ENCODE data around the gene EFTUD2. TPM values are rescaled to one million over a fixed set of nuclear protein-coding genes. Genes with fewer than 3 reads are reported as not detected.

EFTUD2 gene
- total RNA-seq, 1 donor from 2014 or later: 66.9 TPM

DNA sequence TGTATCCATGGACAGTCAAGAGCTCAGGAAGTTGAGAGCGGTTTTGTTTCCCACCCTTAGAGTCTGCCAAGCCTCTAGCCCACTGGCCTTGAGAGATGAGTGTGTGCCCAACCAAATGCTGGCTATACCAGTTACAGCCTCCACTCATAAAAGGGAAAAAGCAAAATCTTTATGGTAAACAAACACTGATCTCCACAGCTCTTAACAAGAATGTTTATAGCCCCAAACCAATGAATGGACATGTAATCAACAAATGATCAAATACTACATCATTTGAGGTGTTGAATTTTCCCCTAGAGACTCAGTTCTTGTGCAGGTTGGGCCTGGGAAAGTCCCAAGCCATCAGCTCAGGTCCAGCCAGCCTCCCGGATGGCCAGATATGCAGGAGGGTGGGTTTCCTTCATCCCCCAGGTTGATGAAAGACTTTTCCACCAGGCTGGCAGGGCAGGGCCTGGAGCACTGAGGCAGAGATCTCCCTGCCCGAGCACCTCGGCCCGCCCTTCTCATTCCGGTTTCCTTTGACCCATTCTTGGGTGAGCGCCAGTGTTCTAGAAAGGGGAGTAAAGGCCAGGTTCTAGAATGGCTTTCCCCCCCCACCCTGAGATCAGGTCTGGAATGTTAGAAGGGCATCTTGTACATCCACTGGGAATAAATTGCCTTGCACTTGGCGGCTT is 3.9 kb upstream of the EFTUD2 start:
- peak; percentile 27 for DNase-seq
- no peak for ATAC-seq (ENCODE audit: poor library complexity)
- intact Hi-C loops (cut with DNase I): no loop called here

DNA sequence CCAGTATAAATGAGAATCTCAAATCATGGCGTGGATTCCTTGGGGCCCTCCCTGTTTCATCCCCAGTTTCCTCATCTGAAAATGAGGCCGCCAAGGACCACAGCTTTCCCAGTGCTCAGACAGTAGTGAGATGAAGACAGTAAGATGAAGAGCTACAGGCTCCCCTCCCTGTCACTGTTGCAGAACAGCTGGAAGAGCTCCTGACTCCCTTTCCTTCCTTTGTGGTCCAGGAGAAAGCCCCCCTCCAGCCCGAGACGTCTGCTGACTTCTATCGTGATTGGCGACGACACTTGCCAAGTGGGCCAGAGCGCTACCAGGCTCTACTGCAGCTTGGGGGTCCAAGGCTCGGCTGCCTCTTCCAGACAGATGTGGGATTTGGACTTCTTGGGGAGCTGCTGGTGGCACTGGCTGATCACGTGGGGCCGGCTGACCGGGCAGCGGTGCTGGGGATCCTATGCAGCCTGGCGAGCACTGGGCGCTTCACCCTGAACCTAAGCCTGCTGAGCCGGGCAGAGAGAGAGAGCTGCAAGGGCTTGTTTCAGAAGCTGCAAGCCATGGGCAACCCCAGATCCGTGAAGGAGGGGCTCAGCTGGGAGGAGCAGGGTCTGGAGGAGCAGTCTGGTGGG is 3.0 kb upstream of the EFTUD2 start:
- intact Hi-C loops (cut with DNase I): no loop called here
- DNase-seq: peak; percentile 29
- ATAC-seq (ENCODE audit: poor library complexity): no peak

DNA sequence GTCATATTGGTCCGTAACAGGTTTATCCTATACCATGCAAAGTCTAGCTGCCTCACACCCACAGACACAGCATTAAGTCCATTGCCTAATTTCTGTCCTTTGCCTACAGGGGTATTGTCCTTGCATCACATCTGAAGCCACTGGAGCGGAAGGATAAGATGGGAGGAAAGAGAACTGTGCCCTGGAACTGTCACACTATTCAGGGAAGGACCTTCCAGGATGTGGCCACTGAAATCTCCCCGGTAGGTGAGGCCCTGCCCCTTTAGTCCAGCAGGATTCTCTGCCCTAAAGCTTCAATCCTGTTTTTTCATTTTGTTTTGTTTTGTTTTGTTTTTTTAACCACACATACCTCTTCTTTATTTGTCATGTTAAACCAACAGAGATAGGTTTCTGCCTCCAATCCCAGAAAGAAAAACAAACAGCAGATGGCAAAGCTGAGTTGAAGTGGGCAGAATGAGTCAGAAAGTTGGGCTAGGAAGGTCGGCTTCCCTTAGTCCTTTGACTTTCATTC is 2.2 kb upstream of the EFTUD2 start:
- ATAC-seq (ENCODE audit: poor library complexity): no peak

DNA sequence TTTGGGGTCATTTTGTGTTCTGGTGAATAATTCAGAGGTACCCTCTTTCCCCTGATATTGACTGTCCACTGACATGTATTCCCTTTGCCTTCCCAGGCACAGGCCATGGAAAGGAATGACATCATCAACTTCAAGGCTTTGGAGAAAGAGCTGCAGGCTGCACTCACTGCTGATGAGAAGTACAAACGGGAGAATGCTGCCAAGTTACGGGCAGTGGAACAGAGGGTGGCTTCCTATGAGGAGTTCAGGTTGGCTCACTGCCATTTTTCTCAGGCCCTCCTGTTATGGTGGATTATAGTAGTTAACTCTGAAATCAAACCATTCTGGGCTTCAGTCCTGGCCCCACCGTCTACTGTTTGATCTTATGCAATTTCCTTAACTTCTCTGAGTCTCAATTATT is 1.6 kb upstream of the EFTUD2 start:
- ATAC-seq (ENCODE audit: poor library complexity): no peak
- intact Hi-C loops (cut with DNase I): no loop called here

More for the DNA sequence above, 2.2 kb upstream of the EFTUD2 start:
- intact Hi-C loops (cut with DNase I): no loop called here
- DNase-seq: no peak

DNA sequence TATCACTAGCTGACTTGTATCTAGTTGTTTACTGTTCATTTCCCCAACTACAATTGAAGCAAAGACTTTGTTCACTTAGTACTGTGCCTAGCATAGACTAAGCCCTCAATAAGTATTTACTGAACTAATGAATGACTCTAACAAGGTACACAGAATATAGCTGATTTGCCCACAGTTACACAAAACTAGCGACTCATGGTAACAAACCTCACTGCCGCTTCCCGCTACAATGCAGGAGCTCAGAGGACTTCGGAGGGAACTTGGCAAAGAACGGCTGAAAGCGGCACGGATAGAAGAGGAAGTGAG is 524 bp downstream of the EFTUD2 start:
- ATAC-seq (ENCODE audit: poor library complexity) (no peak), DNase-seq (no peak)
- intact Hi-C loops (cut with DNase I): no loop called here

More for the DNA sequence above, 1.6 kb upstream of the EFTUD2 start:
- no peak for DNase-seq

DNA sequence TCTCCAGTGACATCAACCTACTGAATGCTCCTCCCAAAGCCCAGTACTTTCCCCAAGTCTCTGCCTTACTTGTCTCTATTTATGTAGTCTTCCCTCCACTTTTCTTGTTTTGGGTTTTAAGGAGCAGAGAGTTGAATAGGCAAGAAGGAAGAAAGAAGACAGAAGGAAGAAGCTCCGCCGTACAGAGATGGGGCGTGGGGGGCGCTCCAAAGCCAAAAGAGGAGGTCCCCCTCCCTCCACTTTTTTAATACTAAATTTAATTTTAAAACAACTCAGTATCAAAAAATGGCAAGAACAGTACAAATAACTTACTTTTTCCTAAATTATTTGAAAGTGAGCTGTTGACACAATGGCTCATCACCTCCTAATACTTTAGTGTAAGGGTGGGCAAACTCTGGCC is 4.6 kb downstream of the EFTUD2 start:
- intact Hi-C loops (cut with DNase I): no loop called here
- DNase-seq: no peak
- no peak for ATAC-seq (ENCODE audit: poor library complexity)

DNA sequence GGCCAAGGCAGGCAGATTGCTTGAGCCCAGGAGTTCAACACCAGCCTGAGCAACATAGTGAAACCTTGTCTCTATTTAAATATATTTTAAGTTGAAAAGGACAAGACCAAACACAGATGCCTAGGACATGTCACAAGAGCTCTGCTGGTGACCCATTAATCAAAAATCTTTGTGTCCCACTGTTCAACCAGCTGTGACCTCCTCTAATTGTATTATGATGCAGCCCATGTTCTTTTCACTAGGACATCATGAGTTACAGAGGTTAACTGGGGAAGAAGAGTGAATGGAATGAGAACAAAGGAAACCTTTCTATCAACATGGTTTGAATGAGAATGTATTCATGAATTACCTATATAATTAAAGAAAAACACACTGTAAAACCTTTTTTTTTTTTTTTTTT is 7.0 kb downstream of the EFTUD2 start:
- intact Hi-C loops (cut with DNase I): no loop called here
- no peak for ATAC-seq (ENCODE audit: poor library complexity)
- DNase-seq: no peak

DNA sequence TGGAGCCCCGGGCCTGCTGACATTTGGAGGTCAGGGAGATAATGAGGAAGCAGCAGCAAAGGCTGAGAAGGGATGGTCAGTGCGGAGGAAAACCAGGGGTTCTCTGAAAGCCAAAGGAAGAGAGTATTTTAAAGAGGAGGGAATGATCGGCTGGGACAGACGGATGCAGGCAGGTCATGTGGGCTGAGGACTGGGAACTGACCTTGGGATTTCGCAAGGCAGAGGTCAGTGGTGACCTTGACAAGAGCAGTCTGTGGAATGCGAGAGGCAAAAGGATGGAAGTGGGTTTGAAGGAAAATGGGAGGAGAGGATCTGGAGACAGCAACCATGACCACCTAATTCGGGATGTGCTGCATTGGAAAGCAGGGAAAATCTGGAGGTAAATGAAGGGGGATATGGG is 10.2 kb downstream of the EFTUD2 start:
- peak; percentile 50 for ATAC-seq (ENCODE audit: poor library complexity)
- intact Hi-C loops (cut with DNase I): no loop called here
- DNase-seq: no peak

DNA sequence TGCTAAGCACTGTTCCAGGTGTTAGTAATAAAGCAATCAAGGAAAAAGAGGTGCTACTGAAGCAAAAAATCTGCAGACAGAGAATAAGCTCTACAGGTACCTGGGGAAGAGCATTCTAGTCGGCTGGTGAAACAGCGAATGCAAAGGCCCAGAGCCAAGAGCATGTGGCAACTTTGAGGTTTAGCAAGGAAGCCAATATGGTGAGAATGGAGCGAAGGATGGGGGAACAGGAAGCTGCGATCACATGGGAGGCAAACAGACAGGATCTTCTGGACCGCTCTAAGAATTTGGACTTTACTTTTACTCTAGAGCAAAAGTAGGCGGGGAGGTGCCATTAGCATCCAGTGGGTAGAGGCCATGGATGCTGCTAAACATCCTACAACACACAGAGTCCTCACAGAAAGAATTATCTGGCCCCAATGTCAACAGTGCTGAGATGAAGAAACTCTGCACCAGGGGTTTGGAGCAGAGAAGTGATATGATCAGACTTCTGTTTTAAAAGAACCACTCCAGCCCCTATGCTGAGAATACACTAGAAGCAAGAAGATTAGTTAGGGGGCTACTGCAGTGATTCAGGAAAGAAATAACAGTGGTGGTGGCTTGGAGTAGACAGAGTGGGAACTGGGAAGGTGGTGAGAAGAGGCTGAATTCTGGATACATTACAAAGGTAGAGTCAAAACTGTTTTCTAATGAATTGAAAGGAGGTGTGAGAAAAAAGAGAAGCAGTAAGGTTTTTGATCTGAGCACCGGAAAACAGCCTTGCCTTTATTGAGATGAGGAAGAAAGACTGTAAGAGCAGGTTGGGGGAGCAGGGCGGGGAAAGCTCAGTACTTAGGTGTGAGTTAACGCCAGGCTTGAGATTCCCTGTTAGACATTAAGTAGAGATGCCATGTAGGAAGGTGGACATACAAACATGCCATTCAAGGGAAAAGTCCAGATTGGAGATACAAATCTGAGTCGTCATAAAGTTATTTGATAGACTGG is 11.0 kb downstream of the EFTUD2 start:
- DNase-seq (no peak), ATAC-seq (ENCODE audit: poor library complexity) (no peak)

DNA sequence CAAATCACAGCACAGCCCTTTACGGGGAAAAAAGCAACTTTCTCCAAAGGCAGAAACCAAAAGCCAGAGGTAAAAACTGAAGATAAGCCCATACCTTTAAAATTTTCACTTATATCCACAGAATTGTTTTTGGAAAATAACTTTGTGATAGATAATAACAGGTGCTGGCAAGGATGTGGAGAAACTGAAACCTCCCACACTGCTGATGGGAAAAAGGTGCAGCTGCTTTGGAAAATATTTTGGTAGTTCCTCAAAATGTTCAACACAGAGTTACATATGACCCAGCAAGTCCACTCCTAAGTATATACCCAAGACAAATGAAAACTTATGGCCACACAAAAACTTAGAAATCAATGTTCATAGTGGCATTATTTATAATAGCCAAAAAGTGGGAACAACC is 12.2 kb downstream of the EFTUD2 start:
- DNase-seq: no peak
- intact Hi-C loops (cut with DNase I): no loop called here
- ATAC-seq (ENCODE audit: poor library complexity): no peak

More for the DNA sequence above, 11.0 kb downstream of the EFTUD2 start:
- intact Hi-C loops (cut with DNase I): no loop called here

DNA sequence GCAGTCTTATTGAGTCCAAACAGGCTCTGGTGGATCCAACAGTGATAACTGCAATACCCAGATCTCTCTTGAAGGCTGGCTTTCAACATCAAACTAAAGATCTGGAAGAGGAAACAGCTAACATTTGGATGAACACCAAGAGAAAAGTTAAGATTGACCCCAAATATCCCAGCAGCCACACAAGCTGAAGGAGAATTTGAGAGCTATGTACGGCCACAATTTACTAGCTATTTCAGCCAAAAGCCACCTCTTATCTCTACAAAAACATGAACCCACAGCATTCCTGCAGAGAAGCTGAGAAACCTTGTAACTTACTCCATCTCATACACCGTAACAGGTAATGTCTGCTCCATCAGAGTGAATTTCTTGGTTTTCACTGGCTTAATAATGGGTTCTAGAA is 14.3 kb downstream of the EFTUD2 start:
- no peak for DNase-seq
- intact Hi-C loops (cut with DNase I): no loop called here
- no peak for ATAC-seq (ENCODE audit: poor library complexity)

DNA sequence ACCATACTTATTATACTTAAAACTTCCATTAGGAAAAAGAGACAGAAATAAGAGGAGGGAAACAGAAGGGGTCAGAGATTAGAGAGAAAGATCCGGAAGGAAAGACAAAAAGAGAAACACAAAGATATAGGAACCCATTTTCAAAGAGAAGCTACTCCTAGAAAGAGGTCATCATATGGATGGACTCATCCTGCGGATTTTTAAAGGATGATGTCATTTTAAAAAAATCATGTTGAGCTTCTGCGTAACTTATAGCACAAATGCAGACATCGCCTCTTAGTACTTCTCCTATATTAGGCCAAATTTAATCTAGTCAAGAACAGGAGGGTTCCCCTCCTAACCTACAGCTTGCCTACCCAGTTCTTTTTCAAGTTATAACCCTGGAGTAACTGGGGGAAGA is 18.1 kb downstream of the EFTUD2 start:
- no peak for ATAC-seq (ENCODE audit: poor library complexity)
- DNase-seq: no peak
- intact Hi-C loops (cut with DNase I): no loop called here

DNA sequence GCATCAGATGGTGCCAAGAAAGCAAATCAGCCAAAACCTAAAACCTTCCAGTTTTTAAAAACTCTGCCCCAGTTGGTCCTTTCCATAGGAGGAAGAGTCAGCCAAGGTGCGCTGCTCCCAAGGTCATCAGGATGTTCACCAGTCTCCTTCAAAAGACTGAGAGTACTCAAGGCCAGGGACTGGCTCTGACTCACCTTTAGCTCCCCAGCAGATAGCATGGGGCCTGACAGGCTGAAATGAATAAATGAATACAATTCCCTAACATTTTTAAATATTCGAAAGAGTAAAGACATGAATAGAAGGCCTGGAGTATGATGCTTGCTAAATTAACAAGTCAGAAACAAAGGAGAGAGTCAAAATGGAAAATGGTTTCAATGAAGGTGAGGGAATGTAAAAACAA is 19.2 kb downstream of the EFTUD2 start:
- intact Hi-C loops (cut with DNase I): no loop called here
- DNase-seq (no peak), ATAC-seq (ENCODE audit: poor library complexity) (no peak)

DNA sequence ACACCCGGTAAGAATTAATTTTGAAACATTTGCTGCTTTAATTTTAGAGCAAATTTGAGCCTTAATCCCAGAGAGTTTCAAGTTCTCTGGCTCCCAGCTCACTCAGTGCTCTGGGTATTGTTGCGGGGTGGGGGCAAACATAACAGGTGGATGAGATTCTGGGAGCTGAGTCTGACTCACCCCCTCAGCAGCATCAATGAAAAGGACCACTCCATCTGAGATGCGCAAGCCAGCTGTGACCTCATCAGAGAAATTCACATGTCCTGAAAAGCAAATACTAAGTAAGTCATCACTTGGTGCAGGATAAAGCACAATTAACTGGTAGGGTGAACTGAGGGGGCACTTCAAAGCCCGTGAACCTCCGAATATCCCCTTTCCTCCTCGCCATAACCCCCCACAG is 19.9 kb downstream of the EFTUD2 start:
- DNase-seq: no peak
- intact Hi-C loops (cut with DNase I): no loop called here
- no peak for ATAC-seq (ENCODE audit: poor library complexity)

DNA sequence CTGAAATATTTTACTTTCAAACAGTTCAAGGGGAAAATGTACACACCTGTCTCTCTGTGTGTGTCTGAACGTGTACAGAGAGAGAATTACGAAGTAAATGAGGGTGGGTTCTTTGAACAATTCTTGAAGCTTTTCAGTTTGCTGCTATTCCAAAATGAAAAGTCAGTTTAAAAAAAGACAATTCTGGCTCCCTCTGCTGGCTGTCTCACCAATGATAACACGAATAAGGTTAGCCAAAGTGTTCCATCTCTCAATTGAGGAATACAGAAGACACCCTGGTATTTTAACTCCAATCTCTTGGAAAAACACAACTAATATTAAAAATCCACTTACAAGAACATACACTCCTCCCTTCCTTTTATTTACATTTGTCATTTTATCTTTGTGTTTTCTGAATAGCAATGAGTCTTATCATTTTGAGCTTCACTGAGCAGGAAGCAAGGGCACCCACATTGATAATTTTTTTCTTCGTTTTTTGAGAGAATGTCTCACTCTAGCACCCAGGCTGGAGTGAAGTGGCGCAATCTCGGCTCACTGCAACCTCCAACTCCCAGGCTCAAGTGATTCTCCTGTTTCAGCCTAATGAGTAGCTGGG is 20.5 kb downstream of the EFTUD2 start:
- ATAC-seq (ENCODE audit: poor library complexity) (peak; percentile 45), DNase-seq (no peak)
- intact Hi-C loops (cut with DNase I): no loop called here

DNA sequence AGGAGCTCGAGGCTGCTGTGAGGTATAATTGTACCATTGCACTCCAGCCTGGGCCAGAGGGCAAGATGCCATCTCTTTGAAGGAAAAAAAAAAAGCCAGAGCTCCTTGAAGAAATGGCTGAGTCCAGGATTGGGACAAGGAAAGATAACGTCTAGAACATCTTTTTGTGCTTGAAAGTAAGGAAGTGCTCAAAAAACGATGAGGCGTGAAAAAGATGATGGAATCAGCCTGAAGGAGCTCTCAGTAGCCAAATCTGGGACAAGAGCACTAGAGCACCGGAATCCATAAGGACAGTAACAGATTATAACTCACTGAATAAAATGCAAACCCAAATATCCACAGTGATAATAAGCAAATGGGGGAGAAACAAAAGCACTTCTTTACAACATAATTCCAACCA is 22.1 kb downstream of the EFTUD2 start:
- intact Hi-C loops (cut with DNase I): no loop called here
- DNase-seq: no peak
- no peak for ATAC-seq (ENCODE audit: poor library complexity)

DNA sequence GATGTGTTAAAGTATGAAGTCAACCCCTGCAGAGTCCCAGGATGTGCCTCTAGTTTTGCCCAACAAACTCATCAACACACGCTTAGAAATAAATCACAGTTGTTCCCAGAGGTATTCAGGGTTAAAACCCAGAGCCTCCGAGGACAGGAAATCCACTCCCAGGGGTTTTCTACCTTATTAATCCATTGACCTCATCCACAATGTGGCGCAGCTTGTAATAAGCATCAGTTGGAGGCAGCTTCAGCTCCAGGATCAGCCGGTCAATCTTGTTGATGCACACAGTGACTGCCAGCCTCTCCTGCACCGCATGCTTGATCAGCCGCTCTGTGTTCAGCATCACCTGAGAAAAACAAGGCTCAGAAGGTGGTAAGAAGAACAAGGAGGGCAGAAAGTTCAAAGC is 23.5 kb downstream of the EFTUD2 start:
- intact Hi-C loops (cut with DNase I): no loop called here
- ATAC-seq (ENCODE audit: poor library complexity) (no peak), DNase-seq (no peak)

DNA sequence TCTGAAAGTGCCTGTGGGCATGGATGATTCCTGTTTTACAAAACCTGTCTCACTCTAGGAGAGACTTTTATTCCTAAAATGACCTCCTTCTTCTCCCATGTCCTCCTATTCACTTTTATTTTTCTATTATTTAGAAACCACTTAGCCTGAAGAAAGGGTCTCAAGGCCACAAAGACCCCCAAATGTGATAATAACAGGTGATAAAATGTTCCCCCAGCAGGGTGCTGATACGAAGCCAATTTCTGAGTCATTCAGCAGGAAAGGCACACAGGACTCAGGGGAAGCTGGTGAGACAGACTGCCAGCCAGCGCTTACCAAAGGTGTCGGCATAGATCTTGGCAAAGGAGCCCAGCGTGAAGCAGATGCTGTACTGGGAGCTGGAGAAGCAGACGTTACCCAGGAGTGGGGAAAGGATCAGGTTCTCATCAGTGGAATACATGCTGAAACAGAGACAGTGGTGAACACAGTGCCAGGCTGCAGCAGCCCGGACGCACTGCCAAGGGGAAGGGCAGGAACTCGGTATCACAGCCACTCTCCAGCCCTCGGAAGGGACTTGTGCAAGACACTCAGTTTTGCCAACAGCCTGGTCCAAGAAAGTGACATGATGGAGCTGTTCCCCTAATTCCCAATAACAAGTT is 27.0 kb downstream of the EFTUD2 start:
- ATAC-seq (ENCODE audit: poor library complexity): peak; percentile 86
- intact Hi-C loops (cut with DNase I): no loop called here
- DNase-seq: peak; percentile 66

DNA sequence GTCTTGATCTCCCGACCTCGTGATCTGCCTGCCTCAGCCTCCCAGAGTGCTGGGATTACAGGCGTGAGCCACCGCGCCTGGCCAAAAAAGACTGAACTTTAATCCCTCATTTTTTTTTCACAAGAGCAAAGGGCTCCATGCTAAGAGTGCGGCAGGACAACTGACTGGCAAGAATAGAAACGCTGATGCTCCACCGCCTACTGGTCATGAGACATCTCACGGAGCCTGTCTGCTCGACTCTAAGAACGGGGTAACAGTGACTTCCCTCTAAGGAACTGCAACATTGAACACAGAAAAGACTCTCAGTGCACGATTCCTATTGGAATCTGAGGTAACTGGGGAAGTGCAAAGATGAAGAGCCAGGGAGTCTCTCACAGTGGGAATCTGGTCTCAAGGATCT is 27.7 kb downstream of the EFTUD2 start:
- ATAC-seq (ENCODE audit: poor library complexity) (no peak), DNase-seq (no peak)
- intact Hi-C loops (cut with DNase I): no loop called here

Measured in Right ventricle myocardium superior (tissue), 1 donor.